NCI-H146 (cell line): ENCODE measurements around the gene ACTL8.
A peak's percentile ranks its signal among the peaks of the same experiment; 100 is the strongest.

ENCODE experiments used
- DNase-seq: peaks from one replicate; lab custom pipeline; 2025; lab: John Stamatoyannopoulos, UW

ACTL8 gene

DNA sequence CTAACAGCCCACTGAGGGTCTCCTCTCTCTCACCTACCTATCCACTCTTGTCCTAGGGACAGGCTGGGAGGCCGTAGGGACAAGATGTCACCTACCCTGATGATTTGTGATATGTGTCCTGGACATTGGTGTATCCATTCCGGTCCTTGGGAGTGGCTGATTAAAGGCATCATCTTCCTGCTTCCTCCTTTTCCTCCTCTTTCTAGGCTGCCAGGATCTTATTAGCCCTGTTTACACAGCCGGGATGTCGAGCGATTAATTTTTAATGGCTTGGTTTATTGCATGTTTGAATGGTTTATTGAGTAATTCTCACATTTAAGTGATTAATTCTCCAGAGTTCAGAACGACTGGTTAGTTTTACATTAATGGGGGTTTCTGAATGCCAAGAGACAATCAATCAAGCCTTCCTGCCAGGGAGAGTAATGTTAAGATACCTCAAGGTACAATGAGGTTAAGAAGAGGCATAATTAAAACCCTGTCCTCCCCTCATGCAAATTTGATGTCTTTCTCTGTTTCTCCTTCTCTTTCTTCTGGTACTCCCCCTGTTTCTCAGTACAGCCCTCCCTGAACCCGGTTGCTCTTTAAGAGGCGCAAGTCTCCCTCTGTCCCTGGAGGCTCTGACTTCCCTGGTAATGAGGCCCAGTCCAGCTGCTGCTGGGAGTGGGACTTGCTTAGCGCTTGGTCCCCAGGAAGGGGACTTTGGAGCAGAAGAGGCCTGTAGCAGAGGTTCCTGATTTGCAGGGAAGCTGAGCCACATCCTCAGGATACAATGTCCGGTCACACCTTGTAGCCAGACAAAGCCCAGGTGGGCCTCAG, 50.9 kb downstream of the ACTL8 start:
- DNase-seq, result no peak

DNA sequence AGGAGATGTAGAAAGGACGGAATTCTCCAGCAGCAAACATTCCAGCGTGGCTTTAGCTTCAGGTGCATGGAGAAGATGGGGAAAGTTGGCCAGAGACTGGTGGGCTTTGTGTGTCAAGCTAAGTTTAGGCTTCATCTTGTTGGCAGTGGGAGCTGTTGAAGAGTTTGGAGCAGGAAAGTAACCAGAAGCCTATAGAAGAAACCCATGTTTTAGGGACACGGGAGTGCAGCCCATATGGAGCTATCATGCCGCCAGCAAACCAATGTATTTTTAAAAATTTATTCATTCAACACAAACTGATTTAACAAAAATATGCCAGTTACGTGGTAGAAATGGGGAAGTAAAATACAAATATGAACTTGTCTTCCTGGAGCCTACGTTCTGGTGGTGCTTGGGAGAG, 53.7 kb downstream of the ACTL8 start:
- DNase-seq, result no peak

DNA sequence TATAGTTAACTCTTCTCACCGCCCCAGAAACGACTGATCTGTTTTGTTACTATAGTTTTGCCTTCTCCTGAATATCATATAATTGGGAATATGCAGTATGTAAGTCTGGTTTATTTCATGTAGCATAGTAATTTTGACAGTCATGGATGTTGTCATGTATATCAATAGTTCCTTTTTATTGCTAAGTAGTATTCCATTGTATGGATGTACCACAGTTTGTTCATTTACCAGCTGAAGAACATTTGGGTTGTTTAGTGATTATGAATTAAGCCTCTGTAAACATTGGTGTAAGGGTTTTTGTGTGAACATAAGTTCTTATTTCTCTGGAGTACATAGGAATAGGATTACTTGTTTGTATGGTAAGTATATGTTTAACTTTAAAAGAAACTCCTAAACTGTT, 55.5 kb downstream of the ACTL8 start:
- DNase-seq, result no peak

DNA sequence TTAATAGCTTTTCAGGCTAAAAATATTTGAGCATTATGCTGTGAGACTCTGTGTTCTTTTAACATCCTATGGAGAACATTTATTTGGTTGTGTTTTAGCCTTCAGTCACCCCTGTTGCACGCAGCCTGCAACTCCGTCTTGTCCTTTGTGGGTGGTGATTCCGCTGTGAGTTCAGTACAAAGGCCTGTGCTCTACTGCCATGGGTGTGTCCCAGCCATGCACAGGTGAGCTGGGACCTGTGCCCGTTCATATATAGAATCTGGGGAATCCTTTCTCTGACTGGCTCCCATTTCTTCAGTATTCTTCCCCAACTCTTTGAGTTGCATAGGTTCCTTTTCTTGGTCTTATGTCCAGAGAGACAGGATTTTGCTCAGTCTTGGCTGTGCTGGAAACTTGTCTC, 61.4 kb downstream of the ACTL8 start:
- DNase-seq, result no peak

DNA sequence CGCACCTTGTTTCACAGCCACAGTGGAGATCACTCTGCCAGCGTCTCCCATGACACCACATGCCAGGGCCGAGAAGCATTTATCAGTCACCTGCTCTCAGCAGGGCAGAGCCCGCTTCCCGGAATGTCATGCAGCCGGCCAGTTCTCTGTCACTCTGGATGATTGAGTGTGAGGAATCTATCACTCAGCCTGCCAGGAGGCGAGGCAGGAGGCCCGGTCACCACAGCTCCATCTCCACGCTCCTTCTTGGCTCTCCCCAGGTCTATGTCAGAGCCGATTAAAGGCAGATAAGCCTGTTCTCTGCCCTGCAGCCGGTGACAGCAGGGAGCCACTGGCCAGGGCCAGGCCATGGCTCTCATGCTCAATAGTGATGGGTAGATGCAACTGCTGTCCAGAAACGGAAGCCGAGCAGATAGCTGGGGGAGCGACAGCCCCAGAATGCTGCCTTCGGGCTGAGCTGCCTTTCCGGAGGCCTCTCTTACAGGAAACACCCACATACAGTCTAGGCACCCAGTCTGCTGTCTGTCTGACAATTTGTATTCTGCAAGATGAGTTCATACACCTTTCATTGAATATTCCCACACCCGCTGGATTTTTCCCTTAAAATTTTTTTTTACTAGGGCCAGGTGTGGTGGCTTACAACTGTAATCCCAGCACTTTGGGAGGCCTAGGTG, 64.1 kb downstream of the ACTL8 start:
- no peak for DNase-seq

DNA sequence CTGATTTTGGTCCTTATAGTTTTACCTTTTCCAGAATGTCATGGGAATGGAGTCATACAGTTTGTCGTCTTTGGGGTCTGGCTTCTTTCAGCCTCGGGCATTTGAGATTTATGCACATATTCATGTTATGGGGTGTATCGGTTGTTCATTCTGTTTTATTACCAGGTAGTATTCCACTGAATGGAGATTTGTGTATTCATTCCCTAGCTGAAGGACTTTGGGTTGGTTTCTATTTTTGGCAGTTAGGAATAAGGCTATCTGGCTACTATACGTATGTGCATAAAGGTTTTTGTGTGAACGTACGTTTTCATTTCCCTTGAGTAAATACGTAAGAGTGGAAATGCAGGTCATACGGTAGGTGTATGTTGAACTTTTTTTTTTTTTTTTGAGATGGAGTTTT, 65.1 kb downstream of the ACTL8 start:
- DNase-seq, result no peak

DNA sequence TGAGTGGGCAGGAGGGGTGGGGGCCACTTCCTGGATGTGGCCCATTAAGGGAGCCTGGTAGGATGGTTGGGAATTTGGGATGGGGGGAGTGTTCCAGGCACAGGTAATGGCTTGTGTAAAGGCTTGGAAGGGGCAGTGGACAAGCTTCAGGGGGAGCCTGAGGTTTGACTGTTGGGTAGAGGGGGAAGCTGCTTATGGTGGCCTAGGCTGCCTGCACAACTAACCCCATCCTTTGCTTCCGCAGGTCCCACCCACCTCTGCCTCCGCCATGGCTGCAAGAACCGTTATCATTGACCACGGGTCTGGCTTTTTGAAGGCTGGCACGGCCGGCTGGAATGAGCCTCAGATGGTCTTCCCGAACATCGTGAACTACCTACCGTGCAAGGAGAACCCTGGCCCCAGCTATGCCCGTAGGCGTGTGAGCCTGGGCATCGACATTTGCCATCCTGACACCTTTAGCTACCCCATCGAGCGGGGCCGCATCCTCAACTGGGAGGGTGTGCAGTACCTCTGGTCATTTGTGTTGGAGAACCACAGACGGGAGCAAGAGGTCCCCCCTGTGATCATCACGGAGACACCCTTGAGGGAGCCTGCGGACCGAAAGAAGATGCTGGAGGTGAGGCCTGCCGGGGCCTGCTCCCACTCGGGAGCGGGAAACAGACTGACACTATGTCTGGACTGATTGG, 67.8 kb downstream of the ACTL8 start:
- no peak for DNase-seq

DNA sequence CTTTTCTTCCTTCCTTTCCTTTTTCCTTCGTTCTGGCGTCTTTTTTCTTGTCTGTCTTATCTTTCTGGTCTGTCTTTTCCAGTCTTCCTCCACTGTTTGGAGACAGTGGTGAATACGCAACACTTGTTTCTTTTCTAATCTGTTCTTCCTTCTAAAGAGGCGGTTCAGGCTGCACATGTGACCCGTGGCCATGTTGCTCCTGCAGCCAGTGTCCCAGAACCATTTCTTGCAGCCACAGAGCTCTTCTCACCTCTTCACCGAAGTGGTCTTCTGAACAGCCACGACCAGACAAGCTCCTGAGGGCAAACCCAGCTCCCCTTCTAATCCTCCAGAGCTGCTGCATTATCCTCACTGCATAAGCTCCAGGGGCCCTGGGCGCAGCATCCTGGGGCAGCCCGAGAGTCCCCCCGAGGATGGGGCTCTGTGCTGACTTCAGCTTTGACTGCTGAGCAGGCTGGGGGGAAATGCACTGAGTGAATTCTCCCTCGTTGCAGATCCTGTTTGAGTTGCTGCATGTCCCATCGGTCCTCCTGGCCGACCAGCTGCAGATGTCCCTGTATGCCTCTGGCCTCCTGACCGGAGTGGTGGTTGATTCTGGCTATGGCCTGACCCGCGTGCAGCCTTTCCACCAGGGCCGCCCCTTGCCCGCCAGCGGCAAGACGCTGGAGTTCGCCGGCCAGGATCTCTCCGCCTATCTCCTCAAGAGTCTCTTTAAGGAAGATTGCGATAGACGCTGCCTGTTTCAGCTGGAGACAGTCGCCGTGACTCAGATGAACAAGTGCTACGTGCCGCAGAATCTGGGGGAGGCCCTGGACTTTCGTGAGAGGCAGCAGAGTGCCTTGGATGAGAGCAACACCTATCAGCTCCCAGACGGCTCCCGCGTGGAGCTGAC, 70.4 kb downstream of the ACTL8 start:
- no peak for DNase-seq

DNA sequence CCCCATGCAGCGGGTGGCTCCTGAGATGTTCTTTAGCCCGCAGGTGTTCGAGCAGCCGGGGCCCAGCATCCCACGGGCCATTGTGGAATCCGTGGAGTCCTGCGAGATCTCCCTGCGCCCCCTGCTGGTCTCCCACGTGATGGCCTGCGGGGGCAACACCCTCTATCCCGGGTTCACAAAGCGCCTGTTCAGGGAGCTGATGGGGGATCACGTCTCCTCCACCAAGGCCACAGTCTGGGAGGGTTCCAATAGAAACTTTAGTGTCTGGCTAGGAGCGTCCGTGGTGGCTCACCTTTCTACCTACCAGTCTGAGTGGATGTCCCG, 71.0 kb downstream of the ACTL8 start:
- DNase-seq, result peak; percentile 26

DNA sequence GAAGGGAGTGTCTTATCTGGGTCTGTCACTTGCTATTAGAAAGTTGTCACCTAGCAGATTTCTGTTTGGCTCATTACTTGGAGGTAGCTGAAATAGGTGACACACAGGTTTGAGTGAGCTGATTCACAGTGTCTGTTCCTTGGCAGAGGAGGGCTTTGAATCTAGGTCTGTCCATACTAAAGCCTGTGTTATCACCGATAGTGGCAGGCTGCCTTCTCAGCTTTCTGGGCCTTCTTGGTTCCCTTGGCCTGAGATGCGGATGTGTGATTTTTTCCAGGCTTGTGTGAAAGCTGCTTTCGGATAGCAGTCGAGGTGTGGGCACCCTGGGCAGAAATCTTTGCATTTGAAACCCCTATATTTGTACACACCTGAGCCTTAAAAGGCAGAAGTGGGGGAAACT, 73.9 kb downstream of the ACTL8 start:
- no peak for DNase-seq

DNA sequence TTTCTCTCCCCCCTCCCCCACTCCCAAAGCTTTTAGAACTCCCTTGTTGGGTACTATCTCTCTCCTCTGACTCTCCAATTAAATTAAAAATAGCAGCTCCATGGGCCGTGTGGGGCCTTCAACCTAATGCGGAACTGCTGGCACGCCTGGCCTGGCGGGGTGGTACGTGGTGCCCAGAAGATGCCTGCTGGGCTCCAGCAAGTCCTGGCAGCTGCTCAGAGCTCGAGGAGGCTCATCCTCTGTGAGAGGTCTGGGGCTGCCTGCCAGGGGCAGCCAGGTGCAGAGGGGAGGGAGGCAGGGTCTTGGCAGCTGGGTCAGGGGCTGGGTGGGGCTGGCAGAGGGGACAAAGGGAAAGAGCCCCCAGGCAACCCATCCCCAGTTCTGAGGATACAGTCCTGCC, 74.4 kb downstream of the ACTL8 start:
- DNase-seq, result no peak

DNA sequence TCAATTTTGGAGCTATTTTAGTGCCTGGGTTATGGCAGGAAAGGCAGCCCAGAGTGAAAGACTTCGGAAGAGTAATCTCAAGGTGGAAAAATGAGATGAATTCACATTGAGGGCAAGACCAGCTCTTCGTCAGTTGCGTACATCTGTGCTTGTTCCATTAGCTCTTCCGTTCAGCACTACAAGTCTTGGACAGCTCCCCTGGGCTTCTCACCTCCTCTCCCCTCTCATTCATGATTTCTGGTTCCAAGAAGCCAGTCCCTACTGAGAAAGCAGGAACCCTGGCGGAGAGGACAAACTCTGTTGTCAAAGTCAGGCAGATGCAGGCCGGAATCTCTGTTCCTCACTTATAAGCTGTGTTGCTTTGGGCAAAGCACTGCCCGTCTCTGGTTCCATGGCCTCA, 76.5 kb downstream of the ACTL8 start:
- no peak for DNase-seq

DNA sequence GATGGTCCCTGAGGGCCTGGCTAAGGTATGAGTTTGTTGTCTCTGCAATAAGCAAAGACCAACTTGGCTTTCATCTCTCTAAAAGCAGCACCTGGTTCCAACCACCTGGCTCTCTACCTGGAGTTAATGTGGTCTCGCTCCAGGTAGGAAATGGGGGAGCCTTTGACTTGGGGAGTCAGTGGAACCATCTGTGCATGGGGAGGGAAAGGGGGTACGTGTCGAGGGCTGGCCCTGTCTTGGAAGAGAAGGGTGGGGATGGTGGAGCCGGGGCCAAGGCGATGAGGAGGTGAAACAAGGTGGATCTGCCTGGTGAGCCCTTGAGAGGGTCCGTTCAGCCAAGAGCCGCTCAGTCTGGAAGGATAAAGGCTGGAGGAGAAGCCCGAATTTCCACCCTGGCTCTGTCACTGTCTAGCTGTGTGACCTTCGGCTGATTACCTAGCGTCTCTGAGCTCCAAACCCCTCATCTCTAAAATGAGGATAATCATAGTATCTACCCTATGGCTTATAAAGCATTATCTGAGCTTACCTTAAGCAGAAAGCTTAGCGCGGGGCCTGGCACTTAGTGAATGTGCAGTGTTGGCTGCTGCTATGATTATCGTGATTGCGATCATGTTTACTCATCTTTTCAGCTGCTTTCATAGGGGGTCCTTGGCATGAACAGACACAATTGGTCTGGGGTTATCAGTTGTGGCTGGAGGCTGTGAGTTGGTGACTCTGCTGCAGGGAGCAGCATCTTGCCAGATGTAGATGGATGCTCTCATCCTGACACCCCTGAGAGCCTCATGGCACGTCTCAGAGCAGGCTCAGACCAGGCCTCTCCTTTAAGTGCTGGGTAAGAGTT, 78.7 kb downstream of the ACTL8 start:
- DNase-seq, result no peak

DNA sequence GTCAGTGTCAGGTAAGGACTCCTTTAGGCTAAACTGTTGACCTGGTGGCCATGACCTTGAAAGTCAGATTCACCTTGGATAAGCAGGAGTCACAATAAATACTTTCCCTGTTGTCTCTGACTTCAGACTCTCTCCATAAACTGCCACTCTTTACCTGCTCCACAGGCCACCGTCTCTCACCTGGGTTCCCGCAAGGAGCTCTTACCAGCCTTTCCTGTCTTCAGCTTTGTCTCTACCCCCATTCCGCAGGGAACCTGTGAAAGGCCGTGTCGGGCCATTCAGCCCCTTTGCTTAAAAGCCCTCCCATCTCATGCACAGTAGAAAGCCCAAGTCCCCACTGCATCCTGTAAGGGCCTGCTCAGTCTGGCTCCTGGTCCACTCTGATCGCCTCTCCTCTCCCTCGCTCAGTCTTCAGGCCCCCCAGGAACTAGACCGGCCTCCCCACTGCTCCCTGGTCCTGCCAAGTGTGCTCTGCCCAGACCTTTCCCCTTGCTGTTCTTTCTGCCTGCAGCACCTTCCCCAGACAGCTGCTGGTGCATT, 79.5 kb downstream of the ACTL8 start:
- DNase-seq, result no peak

DNA sequence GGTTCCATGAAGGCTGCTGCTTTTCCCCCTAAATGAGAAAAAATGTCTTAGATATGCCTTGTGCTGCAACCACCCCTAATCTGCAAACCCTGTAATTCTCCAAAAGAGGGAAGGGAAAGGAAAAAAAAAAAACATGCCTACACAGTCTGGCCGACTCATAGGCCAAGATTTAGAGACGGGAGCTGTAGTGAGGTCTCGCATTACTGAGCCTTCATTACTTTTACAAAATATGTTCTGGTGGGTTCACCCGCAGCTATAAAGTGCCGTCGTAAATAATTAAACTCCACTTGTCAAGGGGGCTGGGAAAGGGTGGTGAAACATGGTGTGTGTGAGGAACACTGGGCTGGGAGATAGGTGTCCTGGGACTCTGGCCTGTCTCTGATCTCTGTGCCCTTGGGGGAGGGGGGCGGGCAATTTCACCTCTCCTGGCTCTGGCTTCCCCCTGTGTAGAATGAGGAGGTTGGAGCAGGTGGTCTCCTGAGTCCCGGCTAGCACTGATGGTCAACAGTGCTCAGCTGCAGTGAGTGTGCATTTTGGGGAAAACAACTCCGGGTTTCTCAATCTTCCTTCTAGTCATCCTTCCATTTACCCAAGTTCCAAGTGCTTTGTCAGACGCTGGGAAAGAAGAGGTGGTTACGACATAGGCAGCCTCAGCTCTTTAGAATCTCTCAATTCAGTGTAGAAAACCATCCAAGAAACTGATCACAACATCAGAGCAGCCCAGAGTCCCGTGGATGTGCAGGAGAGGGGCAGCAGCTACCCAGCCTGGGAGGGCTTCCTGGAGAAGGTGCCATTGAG, 82.3 kb downstream of the ACTL8 start:
- DNase-seq, result no peak

DNA sequence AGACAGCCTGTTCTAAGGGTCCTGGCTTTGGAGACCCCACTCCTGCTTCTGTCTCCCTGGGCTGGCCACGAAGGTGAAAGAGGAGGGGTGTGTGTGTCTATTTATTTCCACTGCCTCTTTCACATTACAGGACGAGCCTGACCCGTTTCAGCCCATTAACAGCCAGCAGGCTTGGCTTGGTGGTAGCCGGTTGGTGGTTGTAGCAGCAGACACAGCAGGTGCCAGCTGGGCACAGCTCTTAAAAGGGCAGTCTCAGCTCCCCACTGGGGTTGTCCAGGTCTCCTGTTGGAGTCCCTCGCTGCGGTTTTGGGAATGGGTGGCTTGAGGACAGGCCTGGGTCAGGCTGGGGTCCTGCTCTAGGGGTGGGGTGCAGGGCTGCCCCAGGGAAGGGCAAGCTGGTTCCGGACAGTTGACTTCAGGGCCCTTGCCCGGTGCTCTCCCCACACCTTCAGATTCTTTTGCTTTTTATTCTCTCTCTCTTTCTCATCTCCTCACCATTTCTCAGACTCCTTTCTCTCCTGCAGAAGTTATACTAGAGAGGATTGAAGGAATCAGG, 84.6 kb downstream of the ACTL8 start:
- no peak for DNase-seq

DNA sequence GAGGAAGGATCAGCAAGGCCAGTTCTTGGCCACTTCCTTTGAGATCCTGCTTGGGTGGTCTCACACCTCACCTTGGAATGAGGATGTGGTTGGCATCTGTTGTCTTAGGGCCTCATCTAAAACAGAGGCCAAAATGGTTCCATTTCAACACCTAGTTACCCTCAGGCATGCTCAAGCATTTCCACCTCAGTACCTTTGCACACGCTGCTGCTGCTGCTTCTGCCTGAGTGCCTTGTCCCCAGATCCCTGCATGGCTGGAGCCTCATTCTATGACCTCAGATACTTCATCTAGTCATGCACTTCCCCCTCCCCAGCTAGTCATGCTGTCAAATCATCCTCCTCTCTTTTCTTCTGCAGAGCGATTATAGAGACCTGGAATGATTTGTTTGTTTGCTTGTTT, 86.8 kb downstream of the ACTL8 start:
- no peak for DNase-seq

DNA sequence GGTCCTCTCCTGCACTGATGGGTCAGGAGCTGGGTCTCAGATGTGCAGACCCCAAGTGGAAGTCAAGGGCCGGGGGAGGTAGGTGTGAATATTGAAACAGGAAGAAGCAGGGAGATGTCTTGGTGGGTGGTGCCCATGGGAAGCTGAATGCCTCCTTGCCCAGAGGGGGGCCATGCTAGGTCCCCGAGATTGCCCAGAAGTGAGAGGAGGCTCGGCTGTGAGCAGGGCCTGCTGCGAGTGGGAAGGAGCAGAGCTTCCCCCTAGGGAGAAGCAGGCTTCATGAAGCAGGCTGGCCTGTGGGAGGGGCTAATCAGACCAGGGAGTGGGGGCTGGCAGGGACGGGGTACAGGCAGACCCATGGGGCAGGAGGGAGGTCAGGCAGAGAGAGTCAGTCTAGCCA, 87.6 kb downstream of the ACTL8 start:
- no peak for DNase-seq

DNA sequence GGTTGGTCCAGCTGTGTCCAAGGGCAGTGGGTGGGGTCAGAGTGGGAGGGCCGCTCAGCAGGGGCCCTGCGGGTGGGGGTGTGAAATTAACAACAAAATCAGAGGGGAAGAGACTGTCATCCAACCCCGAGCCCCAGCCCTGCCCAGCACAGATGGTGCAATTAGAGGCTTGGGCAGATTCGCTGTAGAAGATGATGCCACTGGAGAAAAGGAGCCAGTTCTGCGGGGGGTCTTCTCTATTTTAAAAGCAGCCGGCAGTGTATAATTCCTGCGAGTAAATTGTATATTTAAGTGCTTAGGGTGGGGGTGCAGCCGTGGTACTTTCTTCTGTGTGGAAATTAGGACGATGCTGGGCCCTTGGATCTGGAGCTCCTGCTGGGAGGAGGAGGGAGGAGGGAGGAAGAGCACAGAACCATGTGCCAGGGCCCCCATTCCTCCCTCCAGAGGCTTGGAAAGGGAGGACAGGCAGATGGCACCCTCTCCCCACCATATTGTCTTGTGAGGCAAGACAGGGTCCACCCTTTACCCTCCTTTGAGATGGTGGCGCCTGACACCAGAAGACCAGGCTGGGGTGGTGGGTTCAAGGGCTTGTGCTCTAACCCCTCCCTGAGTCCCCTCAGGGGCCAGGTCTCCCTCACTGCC, 89.2 kb downstream of the ACTL8 start:
- no peak for DNase-seq
